ENCODE data around the gene NEDD4L.

DNA sequence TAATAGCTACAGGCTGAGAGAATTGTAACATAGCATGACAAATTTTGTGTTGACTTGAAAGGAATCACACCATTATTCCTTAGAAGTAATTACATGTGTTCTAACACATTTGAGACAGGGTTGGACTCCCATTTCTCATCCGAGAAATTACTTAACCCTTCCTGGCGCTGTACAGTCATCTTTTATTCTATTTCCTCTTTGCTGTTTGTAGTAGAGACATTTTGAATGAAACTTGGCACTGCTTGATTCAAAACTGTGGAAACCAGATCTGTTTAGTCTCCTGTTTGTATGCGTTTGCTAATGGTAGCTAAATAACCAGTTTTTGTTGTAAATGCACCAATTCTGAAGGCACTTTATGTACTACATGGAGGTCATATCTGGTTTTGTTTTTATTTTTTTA, 352.9 kb downstream of the NEDD4L start:
- TF ChIP-seq POLR2A (IDR thresholded peaks at IDR 0.05) (no peak), POLR2AphosphoS5 (IDR thresholded peaks at IDR 0.05) (no peak)
- TF ChIP-seq, protein P1, sequence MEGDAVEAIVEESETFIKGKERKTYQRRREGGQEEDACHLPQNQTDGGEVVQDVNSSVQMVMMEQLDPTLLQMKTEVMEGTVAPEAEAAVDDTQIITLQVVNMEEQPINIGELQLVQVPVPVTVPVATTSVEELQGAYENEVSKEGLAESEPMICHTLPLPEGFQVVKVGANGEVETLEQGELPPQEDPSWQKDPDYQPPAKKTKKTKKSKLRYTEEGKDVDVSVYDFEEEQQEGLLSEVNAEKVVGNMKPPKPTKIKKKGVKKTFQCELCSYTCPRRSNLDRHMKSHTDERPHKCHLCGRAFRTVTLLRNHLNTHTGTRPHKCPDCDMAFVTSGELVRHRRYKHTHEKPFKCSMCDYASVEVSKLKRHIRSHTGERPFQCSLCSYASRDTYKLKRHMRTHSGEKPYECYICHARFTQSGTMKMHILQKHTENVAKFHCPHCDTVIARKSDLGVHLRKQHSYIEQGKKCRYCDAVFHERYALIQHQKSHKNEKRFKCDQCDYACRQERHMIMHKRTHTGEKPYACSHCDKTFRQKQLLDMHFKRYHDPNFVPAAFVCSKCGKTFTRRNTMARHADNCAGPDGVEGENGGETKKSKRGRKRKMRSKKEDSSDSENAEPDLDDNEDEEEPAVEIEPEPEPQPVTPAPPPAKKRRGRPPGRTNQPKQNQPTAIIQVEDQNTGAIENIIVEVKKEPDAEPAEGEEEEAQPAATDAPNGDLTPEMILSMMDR (IDR thresholded peaks at IDR 0.05), result no peak
